Osteoblast (primary cell): ENCODE measurements around the gene AGL. TPM values are rescaled to one million over a fixed set of nuclear protein-coding genes. Genes with fewer than 3 reads are reported as not detected.
A peak's percentile ranks its signal among the peaks of the same experiment; 100 is the strongest.
"Not testable (repeated sequence)": the region's sequence is repeated elsewhere in the genome, so short reads cannot be mapped to it uniquely, and the experiment has no call there.

Source experiments
- DNase-seq: peaks from one replicate; pipeline ENCODE4 v3.0.0; 2011; ENCODE audit warnings: low spot score, mixed read lengths; ENCODE audit not compliant: insufficient read length; ENCODE audit errors: missing footprints
- H2AFZ ChIP-seq: 2 replicates; pipeline ENCODE4 v1.6.0; 2011; ENCODE audit warnings: mild to moderate bottlenecking, low read length
- H3K27ac ChIP-seq: 2 replicates; pipeline ENCODE4 v1.5.1; 2011; ENCODE audit warnings: mild to moderate bottlenecking, low read depth, low read length, moderate library complexity
- H3K27me3 ChIP-seq: 2 replicates; pipeline ENCODE4 v1.6.0; 2012; ENCODE audit warnings: mild to moderate bottlenecking, control low read depth, inconsistent platforms, low read length, moderate library complexity; ENCODE audit not compliant: insufficient read depth
- H3K36me3 ChIP-seq: 2 replicates; pipeline ENCODE4 v1.5.1; 2011; ENCODE audit warnings: mild to moderate bottlenecking, low read length, control low read depth, moderate library complexity; ENCODE audit not compliant: insufficient read depth
- H3K4me1 ChIP-seq: 2 replicates; pipeline ENCODE4 v1.5.1; 2011; ENCODE audit warnings: mild to moderate bottlenecking, low read length, control low read depth, moderate library complexity; ENCODE audit not compliant: insufficient read depth
- H3K4me2 ChIP-seq: 2 replicates; pipeline ENCODE4 v1.6.0; 2011; ENCODE audit warnings: mild to moderate bottlenecking, low read length; ENCODE audit not compliant: insufficient read depth
- H3K4me3 ChIP-seq: fragments of 200-600 bp; sonication (generic); 3 replicates; pipeline ENCODE4 v1.5.1; 2012; ENCODE audit warnings: mild to moderate bottlenecking, low read length, inconsistent platforms; ENCODE audit not compliant: insufficient read depth
- H3K79me2 ChIP-seq: 2 replicates; pipeline ENCODE4 v1.6.0; 2012; ENCODE audit warnings: mild to moderate bottlenecking, low read length, control low read depth, inconsistent platforms; ENCODE audit not compliant: insufficient read depth
- H3K9me3 ChIP-seq: 2 replicates; pipeline ENCODE4 v1.5.1; 2011; ENCODE audit warnings: low read depth, low read length, control low read depth
- H4K20me1 ChIP-seq: 2 replicates; pipeline ENCODE4 v1.6.0; 2012; ENCODE audit warnings: mild to moderate bottlenecking, low read length, control low read depth; ENCODE audit not compliant: insufficient read depth
- CTCF ChIP-seq: IDR thresholded peaks from 2 replicates; pipeline ENCODE4 v1.5.1; 2011; ENCODE audit warnings: mild to moderate bottlenecking, low read depth, low read length, moderate library complexity; ENCODE audit errors: extremely low read depth
- total RNA-seq: library from RNA; depleted of rRNA; stranded (reverse); fragments of >200 nt; gene quantifications from 2 replicates; pipeline ENCODE4 v1.2.3, GENCODE V29; 2012

AGL gene
- total RNA-seq, 1 donor: 17.7 TPM

- H3K79me2 ChIP-seq: no peaks in the 10 kb centered on the region
- H3K4me3 ChIP-seq: no peak overlapping the region
- no peak overlapping the region for H3K4me2 ChIP-seq
- no peak for TF ChIP-seq CTCF
- no peaks in the 10 kb centered on the region for H3K27me3 ChIP-seq
- H3K36me3 ChIP-seq: peaks cover 7% of the 10 kb centered on the region
- no peak overlapping the region for H2AFZ ChIP-seq
- peaks cover 10% of the 10 kb centered on the region for H3K4me1 ChIP-seq
- no peak for DNase-seq
- H3K9me3 ChIP-seq: no peaks in the 10 kb centered on the region
- no peaks in the 10 kb centered on the region for H4K20me1 ChIP-seq
- H3K27ac ChIP-seq: no peak overlapping the region
Observed at GRCh38 chr1:99886179-99886578, 36.0 kb downstream of the AGL start.

- Histone ChIP-seq H3K36me3 (peaks cover 7% of the 10 kb centered on the region), H3K4me1 (peaks cover 10% of the 10 kb centered on the region), H3K79me2 (no peaks in the 10 kb centered on the region), H3K27me3 (no peaks in the 10 kb centered on the region), H3K27ac (peak overlapping the region; percentile 38), H4K20me1 (no peaks in the 10 kb centered on the region), H3K4me2 (no peak overlapping the region), H3K9me3 (no peaks in the 10 kb centered on the region), H3K4me3 (no peak overlapping the region), H2AFZ (peak overlapping the region; percentile 59)
- TF ChIP-seq CTCF: no peak
- no peak for DNase-seq
Observed at GRCh38 chr1:99886841-99887240, 36.7 kb downstream of the AGL start.

GRCh38 chr1:99887890-99888289 lies 37.7 kb downstream of the AGL start:
- Histone ChIP-seq H3K4me1 (peaks cover 10% of the 10 kb centered on the region), H3K4me2 (no peak overlapping the region), H4K20me1 (no peaks in the 10 kb centered on the region), H3K36me3 (peaks cover 7% of the 10 kb centered on the region), H2AFZ (no peak overlapping the region), H3K9me3 (no peaks in the 10 kb centered on the region), H3K4me3 (no peak overlapping the region), H3K79me2 (no peaks in the 10 kb centered on the region), H3K27me3 (no peaks in the 10 kb centered on the region), H3K27ac (no peak overlapping the region)
- TF ChIP-seq CTCF: no peak
- DNase-seq: no peak

GRCh38 chr1:99891997-99892396 lies 41.8 kb downstream of the AGL start:
- Histone ChIP-seq H2AFZ (no peak overlapping the region), H3K27me3 (no peaks in the 10 kb centered on the region), H3K27ac (no peak overlapping the region), H3K79me2 (no peaks in the 10 kb centered on the region), H3K9me3 (no peaks in the 10 kb centered on the region), H3K4me1 (peaks cover 5% of the 10 kb centered on the region), H3K4me2 (no peak overlapping the region), H3K36me3 (no peaks in the 10 kb centered on the region), H3K4me3 (no peak overlapping the region), H4K20me1 (no peaks in the 10 kb centered on the region)
- no peak for DNase-seq
- no peak for TF ChIP-seq CTCF

- not testable (repeated sequence) for H3K79me2 ChIP-seq, H3K36me3 ChIP-seq
Observed at GRCh38 chr1:99903278-99903677, 53.1 kb downstream of the AGL start.

More at GRCh38 chr1:99903278-99903677, 53.1 kb downstream of the AGL start:
- H3K27ac ChIP-seq, H3K9me3 ChIP-seq, DNase-seq, H3K4me1 ChIP-seq, H2AFZ ChIP-seq, H3K4me3 ChIP-seq, H4K20me1 ChIP-seq, H3K27me3 ChIP-seq, H3K4me2 ChIP-seq: not testable (repeated sequence)
